HTERT RPE-1 (cell line): ENCODE results near the gene HS3ST3A1.

Experiments used
- in situ Hi-C: fragments of 300-500 bp; cut with MboI; formaldehyde crosslinking; loops from 4 replicates; pipeline ENCODE4 v1.14.3; 2020; ENCODE audit warnings: low sequenced_read_pairs

The HS3ST3A1 gene

DNA sequence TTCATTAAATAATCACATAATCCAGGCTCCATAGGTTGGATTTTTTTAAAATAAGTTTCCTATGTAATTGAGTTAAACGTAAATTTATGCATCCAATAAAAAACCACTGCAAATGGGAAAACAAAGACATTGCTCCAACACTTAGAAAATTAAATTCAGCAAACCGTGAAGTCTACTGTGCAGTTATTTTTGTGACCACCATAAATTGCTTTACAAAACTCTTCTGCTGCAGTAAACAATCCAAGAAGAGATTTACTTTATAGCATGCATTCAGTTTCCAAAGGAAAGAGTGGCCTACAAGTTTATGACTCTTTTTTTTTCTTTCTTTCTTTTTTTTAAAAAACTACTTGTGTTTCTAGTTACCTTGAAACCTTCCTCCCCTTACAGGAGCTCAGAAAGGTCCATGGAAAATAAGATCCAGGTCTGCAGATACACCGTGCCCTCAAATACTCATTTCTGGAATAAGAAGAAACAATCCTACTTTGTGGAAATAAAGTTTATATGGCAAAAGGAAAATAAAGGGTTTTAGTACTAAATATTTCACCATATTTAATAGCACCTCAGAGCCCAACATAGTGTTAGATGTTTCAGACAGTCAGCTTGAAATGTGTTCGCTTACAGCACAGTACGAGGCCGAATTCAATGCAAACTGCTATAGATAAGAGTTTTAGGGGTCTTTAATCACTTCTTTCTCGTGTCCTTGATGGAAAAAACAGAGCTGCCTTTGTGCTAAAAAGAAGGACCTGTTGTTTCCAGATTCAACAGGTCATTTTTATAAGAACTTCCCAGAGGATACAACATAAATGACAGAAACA is 3.2 kb downstream of the HS3ST3A1 start:
- in situ Hi-C loops: no loop called here

DNA sequence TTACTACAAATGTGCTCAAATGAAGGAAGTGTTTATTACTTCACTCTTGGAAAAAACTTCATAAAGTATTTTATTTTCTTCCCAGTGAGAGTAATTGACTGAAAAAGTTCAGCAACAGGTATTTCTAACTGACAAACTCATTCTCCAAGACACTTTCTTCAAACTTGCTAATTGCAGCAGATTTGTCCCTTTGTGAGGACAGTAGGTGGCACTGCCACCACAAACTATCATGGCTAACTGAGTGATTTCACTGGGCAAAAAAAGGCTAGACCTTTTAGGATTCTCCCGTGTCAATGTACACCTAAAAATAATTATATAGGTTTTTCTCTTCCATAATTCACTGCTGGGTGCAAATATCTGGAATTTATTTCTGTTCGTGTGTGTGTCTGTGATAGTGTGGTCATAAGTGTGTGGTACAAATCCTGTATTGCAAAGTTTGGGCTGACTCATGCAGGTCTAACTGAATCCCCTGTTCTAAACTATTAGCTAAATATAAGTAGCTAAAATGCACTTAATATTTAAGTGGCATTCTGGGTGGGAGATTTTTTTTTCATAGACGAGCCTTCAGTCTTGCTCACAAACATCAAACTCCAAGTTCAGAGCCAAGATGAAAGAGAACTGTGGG is 3.9 kb downstream of the HS3ST3A1 start:
- in situ Hi-C loops: no loop called here

DNA sequence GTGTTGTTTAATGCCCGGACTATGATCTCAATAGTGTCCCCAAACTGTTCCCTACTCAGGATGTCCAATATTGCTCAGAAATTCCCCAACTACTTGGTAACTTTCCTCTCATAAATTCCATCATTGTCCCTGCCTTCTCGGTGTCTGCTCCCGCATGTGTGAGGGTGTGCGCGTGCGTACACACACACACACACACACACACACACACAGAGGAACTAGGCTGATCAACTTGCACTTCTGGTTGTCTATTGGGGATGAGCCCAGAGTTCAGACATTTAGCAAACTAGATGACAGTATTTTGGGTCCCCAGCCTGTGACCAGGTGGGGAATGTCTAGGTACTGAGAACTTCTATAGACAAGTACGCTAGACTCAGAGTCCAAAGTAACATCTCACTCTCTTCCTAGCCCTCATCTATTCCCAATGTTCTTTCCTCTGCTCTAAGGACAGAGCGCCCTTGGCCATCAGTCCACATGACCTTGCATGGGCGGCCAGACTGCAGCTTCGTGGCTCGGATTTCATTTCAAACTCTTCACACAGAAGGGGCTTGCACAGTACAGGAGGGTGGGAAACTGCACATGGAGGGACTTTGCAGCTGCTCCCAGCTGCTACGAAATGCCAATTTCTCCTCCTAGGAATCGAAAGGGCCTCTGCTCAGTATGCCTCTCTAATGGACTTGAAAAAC is 5.3 kb downstream of the HS3ST3A1 start:
- in situ Hi-C loops: no loop called here

DNA sequence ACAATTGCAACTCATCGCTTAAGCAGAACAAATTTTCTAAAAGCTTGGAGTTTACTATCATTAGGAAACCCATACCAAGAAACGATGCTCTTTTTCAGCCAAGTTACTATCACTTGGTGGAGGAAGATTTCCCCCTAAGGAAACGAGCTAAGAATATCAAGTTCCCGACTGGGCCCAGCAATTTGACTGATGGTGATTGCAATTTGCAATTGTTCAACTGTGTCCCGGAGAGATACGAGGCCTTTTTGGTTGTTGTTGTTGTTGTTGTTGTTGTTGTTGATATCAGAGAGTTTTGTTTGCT is 6.2 kb downstream of the HS3ST3A1 start:
- in situ Hi-C loops: no loop called here

DNA sequence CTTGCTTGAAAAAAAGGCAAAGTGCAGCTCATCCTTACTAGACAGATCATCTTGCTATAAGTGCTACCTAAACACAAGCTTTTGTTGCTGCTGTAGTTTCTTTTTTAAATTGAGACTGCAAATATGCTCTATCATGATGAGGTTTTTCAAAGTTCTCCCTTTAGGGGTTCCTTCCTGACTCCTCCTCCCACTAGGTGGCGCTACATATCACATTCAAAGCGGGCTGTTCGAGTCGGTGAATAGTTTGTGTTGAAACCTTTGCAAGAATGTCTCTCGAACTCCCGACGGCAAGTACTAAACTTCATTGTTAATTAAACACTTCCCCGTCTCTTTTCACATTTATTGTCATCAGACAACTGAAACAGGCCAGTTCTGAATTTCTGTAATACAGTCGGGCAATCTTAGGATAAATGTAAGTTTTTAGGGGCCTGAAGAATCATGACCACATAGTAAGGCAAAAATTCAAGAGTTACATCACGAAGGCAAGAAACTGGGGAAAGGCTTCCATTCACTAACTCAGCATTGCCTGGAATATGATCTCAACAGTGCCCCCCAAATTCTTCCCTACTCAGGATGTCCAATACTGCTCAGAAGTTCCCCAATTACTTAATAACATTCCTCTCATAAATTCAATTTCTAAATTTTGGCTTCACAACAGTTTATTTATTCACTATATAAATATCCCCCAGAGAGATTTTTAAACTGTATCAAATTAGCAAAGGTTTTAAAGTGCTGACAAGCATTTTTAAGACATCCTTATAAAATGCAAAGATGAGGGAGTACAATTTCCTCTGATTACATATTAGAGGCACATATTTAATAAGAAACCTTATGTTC is 6.7 kb downstream of the HS3ST3A1 start:
- in situ Hi-C loops: no loop called here

DNA sequence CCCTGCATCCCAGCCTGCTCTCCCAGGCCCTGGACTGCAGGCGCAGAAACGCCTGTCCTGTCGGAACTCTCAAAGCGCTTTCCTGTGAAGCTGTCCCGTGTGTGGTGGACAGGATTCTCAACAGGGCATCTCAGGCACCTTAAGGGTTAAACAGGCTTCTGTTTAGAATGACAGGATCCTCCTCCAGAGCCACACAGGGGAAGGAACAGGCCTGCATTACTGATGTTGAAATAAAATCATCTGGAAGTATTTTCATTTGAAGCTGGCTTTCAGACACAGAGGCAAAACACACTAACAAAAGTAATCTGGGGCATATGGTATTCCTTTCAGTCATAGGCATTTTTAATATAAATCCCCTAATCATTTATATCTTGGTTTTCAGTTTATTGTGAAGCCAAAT is 7.4 kb downstream of the HS3ST3A1 start:
- in situ Hi-C loops: no loop called here

DNA sequence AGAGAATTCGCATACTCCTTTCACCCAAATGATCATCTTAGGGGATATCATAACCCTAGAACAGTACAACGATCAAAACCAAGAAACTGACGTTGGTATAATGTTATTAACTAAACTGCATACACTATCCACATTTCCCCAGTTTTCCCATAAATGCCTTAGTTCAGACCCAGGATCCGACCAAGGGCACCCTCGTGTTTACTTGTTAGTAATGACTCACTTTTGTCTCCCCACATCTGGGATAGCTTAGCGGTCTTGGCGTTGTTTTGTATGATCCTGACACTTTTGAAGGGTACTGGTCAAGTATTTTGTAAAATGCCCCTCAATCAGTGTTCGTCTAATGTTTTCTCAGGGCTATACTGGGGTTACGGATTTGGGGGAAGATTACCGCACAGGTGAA is 8.0 kb downstream of the HS3ST3A1 start:
- in situ Hi-C loops: no loop called here

DNA sequence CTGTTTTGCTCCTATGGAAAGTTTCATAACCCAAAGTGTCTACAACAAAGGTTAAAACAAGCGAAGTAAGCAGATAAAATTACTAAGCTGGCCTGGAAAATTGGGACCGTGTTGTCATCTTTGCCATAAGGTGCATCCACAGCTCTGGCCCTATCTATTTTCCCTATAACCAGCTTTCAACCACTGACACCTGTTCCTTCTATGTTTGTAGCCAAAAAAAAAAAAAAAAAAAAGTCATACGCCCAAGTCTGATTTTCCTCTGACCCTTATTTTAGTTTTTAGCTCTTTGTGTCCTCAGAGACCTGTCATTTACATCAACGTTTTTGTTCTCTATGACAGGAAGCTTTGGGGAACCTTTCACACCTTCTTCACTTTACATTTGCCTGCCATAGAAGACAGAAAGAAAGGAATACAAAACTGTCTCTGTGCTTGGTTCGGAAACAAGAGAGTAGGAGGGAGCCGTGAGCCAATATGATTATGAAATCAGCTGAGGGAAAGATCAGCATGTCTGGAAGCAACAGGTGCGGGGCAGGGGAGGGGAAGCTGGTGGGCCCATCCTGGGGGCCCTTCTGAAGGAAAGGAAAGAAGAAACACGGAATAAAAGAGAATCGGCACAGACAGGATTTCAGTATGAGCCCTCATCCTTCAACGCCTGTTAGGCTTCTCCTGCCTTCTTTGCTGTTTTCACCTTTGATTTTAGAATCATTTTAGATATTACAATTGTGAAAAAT is 8.5 kb downstream of the HS3ST3A1 start:
- in situ Hi-C loops: no loop called here

DNA sequence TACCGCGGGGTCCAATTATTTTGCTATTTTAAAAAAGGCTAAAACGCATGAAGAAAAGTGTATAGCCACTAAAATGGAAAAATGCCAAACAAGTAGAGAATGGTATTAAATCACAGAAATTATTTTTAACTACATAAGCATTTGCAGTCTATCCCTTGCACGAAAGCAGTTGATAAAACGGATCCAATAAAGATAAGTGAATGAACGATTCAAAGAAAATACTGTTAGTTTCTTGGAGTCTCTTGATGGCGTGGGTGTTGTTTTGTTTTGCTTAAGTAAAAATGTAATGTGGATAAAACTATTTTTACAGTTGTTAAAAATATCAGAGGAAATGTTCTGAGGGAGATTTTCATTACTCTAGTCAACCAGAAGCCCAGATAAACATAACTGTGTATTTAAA is 9.3 kb downstream of the HS3ST3A1 start:
- in situ Hi-C loops: no loop called here

DNA sequence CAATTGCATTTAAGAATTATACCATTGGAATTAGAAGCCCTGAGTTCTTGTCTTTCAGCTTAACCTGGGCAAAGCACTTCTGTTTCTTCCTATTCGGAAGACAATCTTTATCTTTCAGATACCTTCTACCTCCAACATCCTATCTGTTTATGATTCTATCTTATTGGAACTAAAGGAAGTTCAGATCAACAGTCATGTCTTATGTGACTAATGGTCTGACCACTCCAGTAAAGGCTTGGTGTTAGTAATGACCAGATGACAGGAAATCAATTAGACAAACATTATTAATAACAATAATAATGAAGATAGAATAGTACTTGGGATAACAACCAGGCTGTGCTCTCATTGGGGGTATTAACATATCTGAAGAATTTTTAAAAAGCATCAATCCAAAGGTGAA is 11.3 kb downstream of the HS3ST3A1 start:
- in situ Hi-C loops: no loop called here

DNA sequence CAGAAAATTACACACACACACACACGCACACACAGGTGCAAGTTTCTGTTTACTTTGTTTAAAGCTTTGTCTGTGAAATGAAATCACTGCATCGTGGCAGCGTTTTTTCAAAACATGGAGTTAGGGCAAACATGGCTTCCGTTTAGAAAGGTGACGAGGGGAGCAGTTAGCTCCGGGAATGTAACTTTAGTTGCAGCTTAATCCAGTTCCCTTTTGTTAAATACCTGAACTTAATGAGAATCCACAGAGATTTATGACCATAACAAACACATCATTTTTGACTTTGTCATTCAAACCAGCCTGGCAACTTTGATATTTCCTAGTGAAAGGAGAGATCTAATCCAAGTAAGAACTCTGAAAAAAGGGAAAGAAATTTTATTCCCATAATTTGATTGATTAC is 12.1 kb downstream of the HS3ST3A1 start:
- in situ Hi-C loops: no loop called here

DNA sequence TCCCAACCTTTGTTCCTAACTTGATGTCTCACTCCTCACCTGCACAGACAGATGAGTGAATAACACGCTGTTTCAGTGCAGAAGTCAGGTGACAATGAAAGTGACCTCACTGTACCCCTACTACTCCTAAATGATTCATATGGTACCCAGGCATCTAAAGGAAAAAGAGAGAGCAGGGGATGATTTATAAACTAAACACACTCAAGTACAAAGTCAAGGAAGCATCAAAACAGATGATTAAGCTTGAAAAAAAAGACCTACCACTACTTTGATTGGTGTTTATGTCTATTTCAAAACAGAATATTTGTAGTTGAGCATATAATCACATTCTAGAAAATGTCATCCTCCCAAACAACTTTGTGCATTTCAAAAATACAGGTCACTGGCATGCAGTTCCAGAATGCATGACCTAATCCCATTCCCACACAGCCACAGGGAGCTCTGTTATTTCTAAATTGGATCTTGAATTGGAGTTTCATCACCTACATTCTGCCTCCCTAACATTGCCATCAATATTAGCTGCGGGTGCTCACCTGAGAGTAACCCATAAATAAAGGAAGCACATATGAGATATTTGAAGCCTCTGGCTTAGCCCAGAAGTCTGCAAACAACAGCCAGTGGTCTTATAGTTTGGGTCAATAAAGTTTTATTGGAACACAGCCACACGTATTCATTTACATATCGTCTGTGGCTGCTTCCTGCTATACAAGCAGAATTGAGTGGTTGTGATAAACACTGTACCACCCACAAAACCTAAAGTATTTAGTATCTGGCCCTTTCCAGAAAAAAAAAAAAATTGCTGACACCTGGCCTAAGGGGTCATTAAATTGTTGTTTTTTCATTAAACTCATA is 14.0 kb downstream of the HS3ST3A1 start:
- in situ Hi-C loops: no loop called here

DNA sequence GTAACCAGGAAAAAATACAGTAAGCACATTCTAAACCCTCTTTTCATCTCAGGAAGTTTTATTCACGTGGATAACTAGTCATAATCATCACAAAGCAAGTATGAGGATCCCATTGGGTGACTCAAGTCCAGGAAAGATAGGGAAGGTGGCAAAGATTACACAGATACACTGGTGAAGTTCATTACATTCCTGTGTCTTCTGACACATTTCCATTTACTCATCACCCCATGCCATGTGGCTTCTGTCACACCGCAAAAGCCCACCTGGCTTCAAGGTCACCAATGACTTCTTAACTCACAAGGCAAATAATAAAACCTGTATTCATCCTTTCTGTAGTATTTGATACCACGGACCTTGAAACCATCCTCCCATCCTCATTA is 17.0 kb downstream of the HS3ST3A1 start:
- in situ Hi-C loops: no loop called here

DNA sequence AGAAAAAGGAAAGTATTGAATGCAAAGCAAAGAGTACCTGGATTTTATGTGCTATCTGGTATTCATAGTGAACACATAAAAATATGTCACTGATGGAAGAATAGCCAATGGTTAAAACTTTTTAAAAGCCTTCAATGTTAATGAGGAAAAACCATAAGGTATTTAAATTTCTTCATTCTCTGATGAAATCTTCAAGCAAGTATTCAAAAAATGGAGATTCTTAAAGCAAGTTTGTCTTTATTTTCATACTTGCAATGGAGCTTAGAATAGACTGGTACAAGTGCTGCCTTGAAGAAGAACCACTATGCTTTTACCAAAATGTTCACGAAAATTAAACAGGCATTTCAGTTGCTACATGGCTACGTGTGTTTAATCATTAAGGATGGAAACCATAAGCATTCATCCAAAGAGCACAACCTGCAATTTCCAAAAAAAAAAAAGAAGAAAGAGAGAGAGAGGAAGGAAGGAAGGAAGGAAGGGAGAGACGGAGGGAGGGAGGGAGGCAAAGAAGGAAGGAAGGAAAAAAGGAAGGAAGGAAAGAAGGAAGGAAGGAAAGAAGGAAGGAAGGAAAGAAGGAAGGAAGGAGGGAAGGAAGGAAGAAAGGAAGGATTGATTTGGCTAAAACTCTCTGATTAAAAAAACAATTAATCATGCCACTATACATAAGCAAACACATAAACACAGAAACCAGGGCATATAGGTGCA is 17.6 kb downstream of the HS3ST3A1 start:
- in situ Hi-C loops: no loop called here

DNA sequence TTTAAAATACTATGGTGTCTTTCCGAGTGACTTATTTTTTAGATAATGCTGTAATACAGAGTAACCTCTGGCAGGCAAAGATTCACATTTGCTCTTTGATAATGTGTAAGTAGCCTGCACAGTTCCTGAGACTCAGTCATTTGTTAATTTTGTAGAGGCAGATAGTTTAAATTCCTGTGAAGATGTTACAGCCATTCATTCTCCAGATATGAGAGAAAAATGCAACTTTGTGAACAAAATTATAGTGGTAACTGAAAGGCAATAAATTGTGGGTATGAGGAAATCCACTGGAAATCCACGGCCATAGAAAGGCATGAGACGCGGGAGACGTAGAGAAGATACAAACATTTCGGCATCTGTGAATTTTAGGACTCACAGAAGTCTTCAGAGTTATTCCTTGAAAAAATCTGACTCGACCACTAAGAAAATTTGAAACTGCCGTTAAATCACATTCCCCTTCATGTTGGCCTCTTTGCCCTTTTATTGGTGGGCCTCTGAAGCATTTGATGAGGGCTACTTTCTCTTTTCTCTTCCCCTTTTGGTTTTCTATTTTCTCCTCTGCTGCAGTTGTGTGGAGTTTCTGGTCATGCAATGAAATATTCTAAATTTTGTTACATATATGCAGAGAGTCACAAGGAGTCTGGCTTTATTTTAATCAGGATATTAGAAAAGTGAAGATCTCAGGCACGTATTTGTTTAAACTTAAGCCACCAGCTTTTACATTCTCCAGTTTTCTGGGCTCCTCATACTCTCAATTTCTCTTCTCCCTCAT is 18.8 kb downstream of the HS3ST3A1 start:
- in situ Hi-C loops: no loop called here

DNA sequence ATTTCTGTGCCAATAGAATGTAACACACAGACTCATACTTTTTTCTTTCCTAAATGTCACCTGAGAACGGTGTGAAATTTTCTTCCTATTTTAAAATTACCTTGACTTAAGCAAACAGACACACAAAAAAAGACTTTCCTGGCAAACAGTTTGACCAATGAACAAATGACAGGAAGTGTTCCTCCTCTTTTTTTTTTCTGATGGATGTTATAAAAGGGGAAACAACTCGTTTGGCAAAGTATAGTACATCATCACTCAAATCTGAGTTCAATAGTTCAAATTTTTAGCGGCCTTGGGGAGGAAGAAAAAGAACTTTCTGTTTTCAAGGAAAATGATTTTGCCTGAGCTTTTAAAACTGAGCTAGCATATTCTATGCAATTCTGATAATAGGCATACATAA is 19.8 kb downstream of the HS3ST3A1 start:
- in situ Hi-C loops: no loop called here

DNA sequence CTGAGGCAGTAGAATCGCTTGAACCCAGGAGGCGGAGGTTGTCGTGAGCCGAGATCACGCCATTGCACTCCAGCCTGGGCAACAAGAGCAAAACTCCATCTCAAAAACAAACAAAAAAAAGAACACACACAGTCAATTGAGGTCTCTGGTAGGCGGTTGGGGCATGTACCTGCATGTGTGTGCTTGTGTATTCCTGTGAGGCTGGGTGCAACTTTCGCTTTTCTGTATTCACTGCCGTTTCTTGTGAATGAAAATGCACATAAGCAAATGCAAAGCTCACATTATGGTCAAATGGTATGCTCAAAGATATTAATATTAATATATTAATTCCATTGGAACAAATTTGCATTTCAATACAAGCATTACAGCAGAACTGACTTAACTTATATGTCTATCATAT is 20.9 kb downstream of the HS3ST3A1 start:
- in situ Hi-C loops: no loop called here

DNA sequence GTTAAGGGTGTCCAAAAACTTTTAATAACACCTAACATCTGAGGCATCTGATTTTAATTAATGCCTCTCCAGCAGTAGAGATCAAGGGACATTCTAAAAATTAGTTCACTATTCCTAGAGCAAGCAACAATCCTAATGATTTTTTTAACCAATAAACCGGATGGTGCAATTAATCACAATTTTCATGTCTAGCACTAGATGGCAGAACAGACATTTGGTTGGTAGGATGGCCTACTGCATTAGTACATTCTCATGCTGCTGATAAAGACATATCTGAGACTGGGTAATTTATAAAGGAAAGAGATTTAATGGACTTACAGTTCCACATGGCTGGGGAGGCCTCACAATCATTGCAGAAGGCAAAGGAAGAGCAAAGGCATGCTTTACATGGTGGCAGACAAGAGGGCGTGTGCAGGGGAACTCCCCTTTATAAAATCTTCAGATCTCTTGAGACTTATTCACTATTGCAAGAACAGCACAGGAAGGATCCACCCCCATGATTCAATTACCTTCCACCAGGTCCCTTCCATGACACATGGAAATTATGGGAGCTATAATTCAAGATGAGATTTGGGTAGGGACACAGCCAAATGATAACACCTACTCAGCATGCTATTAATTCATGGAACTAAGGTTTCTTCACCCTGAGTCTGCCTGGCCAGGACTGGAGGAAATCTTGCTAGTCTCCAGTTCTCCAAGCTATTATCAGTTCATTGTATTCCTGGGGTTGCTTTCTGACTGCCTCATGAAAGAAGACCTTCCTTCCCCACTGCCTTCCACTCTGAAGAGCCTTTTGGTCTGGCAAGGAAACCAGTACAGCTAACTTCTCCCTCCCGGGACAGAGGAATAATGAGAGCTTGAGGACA is 24.8 kb downstream of the HS3ST3A1 start:
- in situ Hi-C loops: no loop called here
